SK-N-SH treated with all-trans-retinoic acid at 6 μM for 48 hours (cell line): ENCODE measurements around the gene BEST1.

Experiments
- ATAC-seq: fragments of 200-7000 bp; cut with Tn5 transposase; 3 replicates; pipeline ENCODE4 v1.9.1; 2020; ENCODE audit warnings: mild to moderate bottlenecking, moderate library complexity
- ARNTL ChIP-seq: fragments of 450-650 bp; formaldehyde crosslinking; IDR thresholded peaks from 2 replicates; pipeline ENCODE4 v1.5.0; 2020; ENCODE audit warnings: low read depth, mild to moderate bottlenecking, moderate library complexity, borderline replicate concordance
- BACH2 ChIP-seq: fragments of 250-450 bp; sonication (Bioruptor Pico); IDR thresholded peaks from 2 replicates; pipeline ENCODE4 v1.9.0; 2021; ENCODE audit warnings: mild to moderate bottlenecking, borderline replicate concordance
- CREB5 ChIP-seq: fragments of 250-450 bp; sonication (Bioruptor Pico); IDR thresholded peaks from 2 replicates; pipeline ENCODE4 v1.5.1; 2020; ENCODE audit warnings: low read depth, mild to moderate bottlenecking, moderate library complexity
- CSDC2 ChIP-seq: fragments of 250-450 bp; sonication (Bioruptor Pico); IDR thresholded peaks from 2 replicates; pipeline ENCODE4 v1.5.0; 2020; ENCODE audit warnings: mild to moderate bottlenecking, moderate library complexity
- CSRNP3 ChIP-seq: fragments of 250-450 bp; sonication (Bioruptor Pico); IDR thresholded peaks from 2 replicates; pipeline ENCODE4 v1.5.1; 2021; ENCODE audit warnings: mild to moderate bottlenecking, moderate library complexity
- ESRRG ChIP-seq: fragments of 250-450 bp; sonication (Bioruptor Pico); IDR thresholded peaks from 2 replicates; pipeline ENCODE4 v1.6.1; 2021; ENCODE audit warnings: mild to moderate bottlenecking
- ISL1 ChIP-seq: fragments of 250-450 bp; sonication (Bioruptor Pico); IDR thresholded peaks from 2 replicates; pipeline ENCODE4 v2.1.2; 2022; ENCODE audit warnings: mild to moderate bottlenecking, moderate library complexity
- POU6F1 ChIP-seq: fragments of 250-450 bp; sonication (Bioruptor Pico); IDR thresholded peaks from 2 replicates; pipeline ENCODE4 v1.8.0; 2021; ENCODE audit warnings: low read depth, mild to moderate bottlenecking, moderate library complexity, borderline replicate concordance
- PPARA ChIP-seq: fragments of 250-450 bp; sonication (Bioruptor Pico); IDR thresholded peaks from 2 replicates; pipeline ENCODE4 v1.5.0; 2020; ENCODE audit warnings: mild to moderate bottlenecking, borderline replicate concordance
- RARB ChIP-seq: fragments of 250-450 bp; sonication (Bioruptor Pico); IDR thresholded peaks from 2 replicates; pipeline ENCODE4 v1.8.0; 2021; ENCODE audit warnings: mild to moderate bottlenecking, moderate library complexity
- SNAI2 ChIP-seq: fragments of 250-450 bp; sonication (Bioruptor Pico); IDR thresholded peaks from 2 replicates; pipeline ENCODE4 v1.5.0; 2020; ENCODE audit warnings: mild to moderate bottlenecking, moderate library complexity
- TCF4 ChIP-seq: fragments of 250-450 bp; sonication (Bioruptor Pico); IDR thresholded peaks from 2 replicates; pipeline ENCODE4 v1.8.0; 2021; ENCODE audit warnings: mild to moderate bottlenecking, moderate library complexity, borderline replicate concordance
- TOX ChIP-seq: fragments of 250-450 bp; sonication (Bioruptor Pico); IDR thresholded peaks from 2 replicates; pipeline ENCODE4 v1.8.0; 2021; ENCODE audit warnings: mild to moderate bottlenecking, moderate library complexity, borderline replicate concordance
- TSHZ2 ChIP-seq: fragments of 250-450 bp; sonication (Bioruptor Pico); IDR thresholded peaks from 2 replicates; pipeline ENCODE4 v1.5.0; 2020; ENCODE audit warnings: mild to moderate bottlenecking, moderate library complexity
- ZC3H10 ChIP-seq: fragments of 250-450 bp; sonication (Bioruptor Pico); IDR thresholded peaks from 2 replicates; pipeline ENCODE4 v1.5.1; 2021; ENCODE audit warnings: mild to moderate bottlenecking, moderate library complexity
- ZFP3 ChIP-seq: fragments of 250-450 bp; sonication (Bioruptor Pico); IDR thresholded peaks from 2 replicates; pipeline ENCODE4 v1.5.0; 2020; ENCODE audit warnings: mild to moderate bottlenecking, moderate library complexity
- ZNF565 ChIP-seq: fragments of 450-650 bp; formaldehyde crosslinking; conservative IDR thresholded peaks from 2 replicates; pipeline ENCODE4 v1.5.0; 2020; ENCODE audit warnings: low read depth, mild to moderate bottlenecking, moderate library complexity
- ZNF70 ChIP-seq: fragments of 450-650 bp; formaldehyde crosslinking; IDR thresholded peaks from 2 replicates; pipeline ENCODE4 v1.5.0; 2020; ENCODE audit warnings: mild to moderate bottlenecking, moderate library complexity
- ZNF8 ChIP-seq: fragments of 450-650 bp; formaldehyde crosslinking; IDR thresholded peaks from 2 replicates; pipeline ENCODE4 v1.5.0; 2020; ENCODE audit warnings: mild to moderate bottlenecking, moderate library complexity

The BEST1 gene

GRCh38 chr11:61918938-61919704, 31.0 kb upstream of the BEST1 start:
- no peak for TF ChIP-seq ZC3H10 (CRISPR knock-in tag)
- ATAC-seq = no peak

GRCh38 chr11:61919705-61920631, 30.2 kb upstream of the BEST1 start:
- ATAC-seq = no peak
- no peak for TF ChIP-seq ZNF70 (CRISPR knock-in tag)
- TF ChIP-seq ISL1 (CRISPR knock-in tag) = no peak
- TF ChIP-seq ZNF565 (CRISPR knock-in tag) = no peak
- TF ChIP-seq ZC3H10 (CRISPR knock-in tag) = no peak
- TF ChIP-seq ZNF8 (CRISPR knock-in tag) = no peak
- no peak for TF ChIP-seq CSDC2 (CRISPR knock-in tag)
- TF ChIP-seq POU6F1 (CRISPR knock-in tag) = no peak
- no peak for TF ChIP-seq TSHZ2 (CRISPR knock-in tag)
- TF ChIP-seq ZFP3 (CRISPR knock-in tag) = no peak
- TF ChIP-seq BACH2 (CRISPR knock-in tag) = no peak
- no peak for TF ChIP-seq PPARA (CRISPR knock-in tag)
- no peak for TF ChIP-seq CREB5 (CRISPR knock-in tag)
- TF ChIP-seq RARB (CRISPR knock-in tag) = no peak
- no peak for TF ChIP-seq TOX (CRISPR knock-in tag)
- no peak for TF ChIP-seq ESRRG
- no peak for TF ChIP-seq CSRNP3 (CRISPR knock-in tag)
- TF ChIP-seq, all 23 proteins: peak for 0

GRCh38 chr11:61921446-61921845, 28.7 kb upstream of the BEST1 start:
- TF ChIP-seq CREB5 (CRISPR knock-in tag) (no peak), ZFP3 (CRISPR knock-in tag) (no peak)
- ATAC-seq = no peak

- ATAC-seq = peak; percentile 82
- no peak for TF ChIP-seq ARNTL
- TF ChIP-seq TOX (CRISPR knock-in tag) = no peak
- peak; percentile 39; the same call in 1 of the 2 replicates for TF ChIP-seq SNAI2 (CRISPR knock-in tag)
- peak; percentile 79 for TF ChIP-seq TCF4 (CRISPR knock-in tag)
- no peak for TF ChIP-seq CSRNP3 (CRISPR knock-in tag)
These were observed 27.6 kb upstream of the BEST1 start for GRCh38 chr11:61922539-61922938.
